ENCODE measurements around the gene NTM.

NTM gene

GRCh38 chr11:131373756-131374155 lies 3.3 kb downstream of the NTM start:
- DNase-seq, result no peak

GRCh38 chr11:131375421-131375820 lies 5.0 kb downstream of the NTM start:
- DNase-seq, result no peak

DNA sequence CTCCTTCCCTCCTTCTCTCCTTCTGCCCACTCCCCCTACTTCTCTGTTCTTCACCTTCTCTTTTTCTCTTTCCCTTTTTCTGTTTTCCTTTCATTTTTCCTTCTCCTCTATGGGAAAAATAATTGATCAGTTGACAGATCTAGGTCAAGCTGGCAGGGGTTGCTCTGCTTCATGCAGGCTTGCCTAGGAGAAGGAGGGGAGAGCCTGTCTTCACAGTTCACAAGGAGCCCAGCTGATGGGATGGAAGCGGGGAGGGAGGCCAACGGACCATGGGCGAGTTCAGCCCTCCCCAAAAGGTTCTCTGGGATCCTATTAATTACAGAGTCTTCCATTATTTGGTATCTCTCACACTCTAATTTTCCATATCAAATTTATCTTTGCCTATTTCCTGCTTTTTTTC lies 5.5 kb downstream of the NTM start:
- DNase-seq, result no peak

DNA sequence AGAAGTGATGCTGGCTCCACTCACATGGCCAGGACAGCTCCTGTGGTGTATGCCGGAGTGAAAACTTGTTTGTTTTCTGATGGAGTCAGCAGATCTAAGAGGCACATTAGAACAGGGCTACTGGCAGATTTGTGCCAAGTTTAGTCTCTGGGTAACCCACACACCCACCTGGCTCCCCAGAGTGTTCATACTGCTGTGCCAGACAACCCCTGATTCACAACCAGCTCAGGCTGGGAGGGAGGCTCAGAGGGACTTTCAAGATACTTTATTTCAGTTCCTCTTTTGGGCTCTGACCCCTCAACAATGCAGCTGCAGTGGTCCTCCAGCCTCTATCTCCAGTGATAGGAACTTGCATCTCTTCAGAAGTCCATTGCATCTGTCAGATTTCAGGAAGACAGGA lies 8.5 kb downstream of the NTM start:
- DNase-seq, result no peak

DNA sequence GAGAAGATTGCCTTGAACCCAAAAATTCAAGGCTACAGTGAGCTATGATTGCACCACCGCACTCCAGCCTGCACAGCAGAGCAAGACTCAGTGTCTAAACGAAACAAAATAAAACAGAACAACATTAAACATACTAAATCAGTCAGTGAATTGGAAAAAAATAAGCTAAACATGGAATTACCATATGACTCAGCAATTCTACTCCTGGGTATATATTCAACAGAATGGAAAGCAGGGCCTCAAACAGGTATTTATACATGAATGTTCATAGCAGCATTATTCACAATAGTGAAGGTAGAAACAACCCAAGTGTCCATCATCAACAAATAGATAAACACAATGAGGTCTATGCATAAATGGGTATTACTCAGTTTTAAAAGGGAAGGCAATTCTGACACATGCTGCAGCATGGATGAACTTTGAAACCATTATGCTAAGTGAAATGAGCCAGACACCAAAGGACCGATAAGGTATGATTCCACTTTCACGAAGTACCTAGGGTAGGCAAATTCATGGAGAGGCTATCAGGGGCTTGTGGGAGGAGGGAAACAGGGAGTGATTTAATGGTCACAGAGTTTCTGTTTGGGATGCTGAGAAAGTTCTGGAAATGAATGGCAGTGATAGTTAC lies 15.5 kb downstream of the NTM start:
- no peak for DNase-seq

DNA sequence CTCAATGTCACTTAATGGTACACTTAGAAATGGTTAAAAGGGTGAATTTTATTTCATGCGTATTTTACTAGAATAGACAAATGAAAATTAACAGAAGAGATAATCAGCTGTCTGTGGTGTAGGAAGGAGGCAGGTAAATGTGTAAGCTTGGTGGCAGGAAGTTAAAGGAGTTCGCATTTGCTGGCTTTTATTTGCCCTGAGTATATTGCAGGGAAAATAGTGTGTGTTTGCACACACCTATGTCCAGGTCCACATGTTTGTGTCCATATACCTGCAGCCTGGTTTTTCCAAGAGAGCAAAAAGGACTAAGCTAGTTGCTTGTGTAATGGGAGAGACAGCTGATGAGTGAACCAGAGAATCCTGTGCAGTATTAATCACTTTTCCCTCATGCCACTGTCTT lies 16.0 kb downstream of the NTM start:
- no peak for DNase-seq

- DNase-seq, result no peak
Measured at GRCh38 chr11:131388030-131388429, 17.6 kb downstream of the NTM start.

DNA sequence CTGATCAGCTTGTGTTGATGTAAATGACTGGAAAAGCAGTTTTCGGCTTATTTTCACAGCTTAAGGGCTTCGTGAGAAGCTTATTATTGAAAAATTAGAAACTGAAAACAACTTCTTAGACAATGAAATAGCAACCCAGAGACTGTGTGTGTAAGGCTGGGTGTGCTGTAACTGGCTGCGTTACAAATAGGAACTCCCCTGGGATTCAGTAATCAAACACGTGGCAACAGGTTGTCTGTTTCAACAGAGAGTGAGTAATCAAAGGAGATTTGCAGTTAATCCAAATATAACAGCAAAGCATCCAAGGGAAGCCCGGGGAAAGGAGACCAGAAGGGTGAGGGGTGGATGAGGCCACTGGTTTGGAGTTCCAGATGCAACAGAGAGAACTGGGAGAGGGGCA lies 19.2 kb downstream of the NTM start:
- DNase-seq, result no peak

GRCh38 chr11:131391176-131391575 lies 20.8 kb downstream of the NTM start:
- DNase-seq, result no peak

- DNase-seq, result no peak
Measured at GRCh38 chr11:131392528-131393255, 22.3 kb downstream of the NTM start.

- no peak for DNase-seq
Measured at GRCh38 chr11:131393691-131394090, 23.3 kb downstream of the NTM start.

DNA sequence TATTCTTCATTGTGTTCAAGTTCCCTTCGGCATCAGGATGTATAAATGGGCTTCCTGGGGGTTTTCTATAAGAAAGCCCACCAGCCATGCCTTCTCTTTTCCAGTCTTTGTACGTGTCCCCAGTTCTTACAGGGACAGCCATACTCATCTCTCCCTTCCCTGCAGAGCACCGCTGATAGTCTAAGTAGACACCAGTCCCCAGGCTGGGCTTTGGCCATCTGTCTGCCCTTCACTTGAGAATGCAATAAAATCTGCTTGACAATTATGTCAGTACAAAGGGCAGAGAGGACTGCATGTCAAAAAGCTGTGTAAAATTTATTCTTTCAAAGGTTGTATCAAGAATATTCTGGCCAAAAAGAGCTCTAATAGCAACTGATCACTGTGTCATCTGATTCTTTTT lies 27.3 kb downstream of the NTM start:
- DNase-seq, result no peak

DNA sequence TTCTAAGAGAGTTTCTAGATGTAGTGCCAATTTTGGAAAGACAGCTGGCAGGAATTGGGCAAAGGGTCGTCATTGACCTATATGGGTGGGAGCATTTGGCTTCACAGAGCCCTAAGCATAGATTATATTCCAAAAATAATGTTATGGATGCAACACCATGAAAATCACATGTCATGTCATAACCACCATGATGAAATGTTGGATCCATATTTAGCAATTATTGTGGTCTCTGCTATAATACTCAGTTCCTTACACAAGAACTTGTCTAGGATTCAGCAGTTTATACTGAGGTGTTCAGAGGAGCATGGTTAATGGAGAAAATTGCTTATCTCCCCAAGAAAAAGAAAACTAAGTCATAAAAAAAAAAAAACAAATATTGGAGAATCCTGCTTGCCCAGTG lies 31.6 kb downstream of the NTM start:
- no peak for DNase-seq

DNA sequence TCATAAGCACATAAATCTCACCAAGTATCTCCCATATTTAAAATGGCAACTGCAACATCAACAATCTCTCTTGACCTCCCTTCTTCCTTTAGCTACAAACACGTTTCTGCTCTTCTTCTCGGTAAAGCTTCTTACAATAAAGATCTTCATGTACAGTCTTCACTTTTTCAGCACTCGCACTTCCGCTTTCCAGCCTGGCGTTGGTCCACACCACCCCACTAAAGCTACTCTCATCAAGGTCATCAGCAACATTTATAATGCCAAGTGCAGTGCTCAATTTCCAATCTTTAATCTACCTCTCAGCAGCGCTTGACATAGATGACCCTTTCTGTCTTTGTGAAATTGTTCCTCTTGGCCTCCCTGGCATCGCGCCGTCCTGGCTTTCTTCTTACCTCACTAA lies 33.6 kb downstream of the NTM start:
- no peak for DNase-seq

DNA sequence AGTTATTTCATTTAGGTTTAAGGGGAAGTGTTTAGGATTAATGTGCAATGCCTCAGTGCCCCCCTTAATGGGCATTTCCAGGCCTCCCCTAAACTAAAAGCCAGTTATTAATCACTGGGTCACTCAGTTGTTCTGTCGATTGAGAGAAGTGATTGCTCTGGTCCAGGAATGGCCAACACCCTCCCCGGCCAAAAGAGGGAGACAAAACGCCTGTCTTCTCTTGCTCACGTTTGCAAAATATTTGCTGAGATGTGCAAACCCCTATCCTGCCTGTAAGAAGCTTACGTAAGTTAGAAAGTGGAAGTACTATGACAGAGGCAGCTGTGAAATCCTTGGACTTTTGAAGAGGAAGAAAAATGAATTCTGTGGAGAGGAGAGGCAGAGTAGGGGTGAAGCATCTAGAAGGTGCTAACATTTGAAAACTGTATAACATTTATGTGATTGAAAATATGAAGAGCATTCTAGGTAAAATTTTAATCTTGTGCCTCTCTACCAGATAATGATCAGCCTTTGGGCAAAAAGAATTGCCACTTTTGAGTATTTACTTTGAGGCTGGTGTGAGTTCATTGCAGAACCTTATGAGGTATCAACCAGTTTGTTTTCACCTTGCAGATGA lies 37.7 kb downstream of the NTM start:
- no peak for DNase-seq

- DNase-seq, result no peak
Measured at GRCh38 chr11:131409345-131409744, 38.9 kb downstream of the NTM start.

DNA sequence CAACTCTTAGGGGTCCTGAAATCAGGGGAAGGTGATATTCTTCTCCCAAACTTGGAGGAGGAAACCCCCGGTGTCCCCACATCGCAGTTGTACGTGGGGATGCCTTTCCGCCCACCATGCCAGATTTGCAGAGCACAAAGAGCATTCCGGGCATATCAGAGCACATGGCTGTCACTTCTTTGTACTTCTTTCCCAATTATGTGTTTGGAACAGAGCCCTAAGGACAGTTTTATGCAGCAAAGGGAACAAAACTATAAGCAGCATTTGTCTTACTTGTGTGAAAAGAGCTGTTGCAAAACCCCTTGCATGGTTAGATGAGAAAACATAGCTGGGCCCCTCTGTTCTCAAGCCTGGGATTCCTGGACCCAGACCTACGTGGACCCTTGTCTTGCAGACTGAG lies 41.2 kb downstream of the NTM start:
- no peak for DNase-seq

DNA sequence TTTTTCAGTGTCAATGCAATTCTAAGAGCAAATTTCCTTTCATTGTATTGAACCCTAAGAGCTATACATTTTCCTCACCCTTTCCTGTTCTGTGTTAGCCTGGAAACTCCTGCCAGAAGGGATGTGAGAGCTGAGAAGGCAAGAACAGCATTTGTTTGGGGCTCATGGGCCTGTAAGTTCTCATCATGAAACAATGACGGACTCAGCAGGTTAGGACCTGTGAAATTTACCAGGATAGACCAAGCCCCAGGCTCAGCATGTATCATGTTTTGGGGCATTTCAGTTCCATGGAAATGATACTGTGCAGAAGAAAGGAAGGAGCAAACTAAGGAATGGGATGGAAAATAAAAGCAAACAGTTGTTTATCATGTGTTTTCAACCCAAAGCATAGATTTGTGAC lies 41.6 kb downstream of the NTM start:
- no peak for DNase-seq

- DNase-seq, result no peak
Measured at GRCh38 chr11:131413217-131413616, 42.8 kb downstream of the NTM start.

DNA sequence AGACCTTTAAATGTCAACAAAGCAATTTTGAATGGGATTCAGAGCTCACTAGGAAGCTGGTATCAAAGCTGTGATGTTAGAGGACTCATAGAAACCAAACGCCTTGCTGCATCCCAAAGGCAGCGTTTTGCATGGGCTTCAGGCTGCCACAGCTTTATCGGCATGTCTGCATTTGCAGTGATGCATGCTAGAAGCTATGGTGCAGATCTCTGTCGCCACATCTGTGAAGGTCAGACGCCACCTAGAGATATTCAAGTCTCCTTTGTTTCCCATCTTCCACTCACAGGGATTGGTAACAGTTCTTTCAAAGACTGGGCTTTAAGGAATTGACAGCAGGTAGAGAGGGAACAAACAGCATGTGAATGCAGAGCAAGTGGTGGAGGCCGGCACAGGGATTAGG lies 47.8 kb downstream of the NTM start:
- no peak for DNase-seq

DNA sequence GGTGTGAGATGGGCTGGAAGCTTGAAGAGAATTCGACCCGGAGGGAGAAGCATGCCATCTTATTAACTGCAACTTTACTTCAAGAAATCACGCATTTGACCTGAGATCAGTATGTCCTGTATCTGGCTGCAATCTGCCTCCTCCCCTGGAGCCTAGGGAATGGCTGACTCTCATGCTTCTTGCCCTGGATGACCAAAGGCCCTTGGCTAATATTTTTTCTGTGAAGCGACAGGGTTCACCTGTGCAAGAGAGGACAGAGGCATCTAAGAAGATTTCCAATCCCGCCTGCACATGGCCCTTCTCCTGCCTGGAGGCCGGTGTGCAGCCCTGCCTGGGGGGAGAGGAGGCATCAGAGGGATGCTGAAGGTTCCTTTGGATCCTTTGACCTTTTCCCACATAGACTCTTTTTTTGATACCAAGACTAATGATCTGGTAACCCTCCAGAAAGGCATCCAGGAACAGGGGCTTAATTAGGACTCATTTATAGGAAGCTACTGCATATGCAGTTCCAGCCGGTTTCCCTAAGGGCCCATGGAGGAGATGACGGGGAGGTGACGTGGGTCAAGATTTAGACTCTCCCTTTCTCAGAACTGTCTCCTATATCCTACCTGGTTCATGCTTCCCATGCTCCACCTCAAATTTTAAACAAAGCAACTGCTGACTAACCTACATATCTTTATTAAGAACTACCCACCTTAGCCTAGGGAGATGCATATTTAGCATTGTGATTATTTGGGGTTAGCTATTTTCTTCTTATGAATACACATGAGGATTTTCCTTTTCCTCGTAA lies 50.8 kb downstream of the NTM start:
- DNase-seq, result no peak

GRCh38 chr11:131422029-131422428 lies 51.6 kb downstream of the NTM start:
- no peak for DNase-seq

DNA sequence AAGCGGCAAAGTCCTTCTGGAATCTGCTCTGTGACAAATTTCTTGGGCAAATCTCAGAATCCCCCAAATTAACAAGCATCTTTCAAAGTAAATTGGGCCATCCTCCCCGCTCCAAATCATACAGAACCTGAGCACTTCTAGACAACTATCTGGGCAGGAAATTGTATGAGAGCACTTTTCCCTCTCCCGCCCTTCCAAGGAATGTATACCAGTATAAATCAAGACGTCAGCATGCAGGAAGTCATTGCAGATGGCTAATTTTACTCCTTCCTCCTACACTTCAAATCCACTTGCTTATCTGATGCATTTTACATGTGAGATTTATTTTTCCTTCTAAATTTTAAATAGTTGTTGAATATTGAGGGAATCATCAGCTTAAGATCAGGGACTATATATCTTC lies 52.1 kb downstream of the NTM start:
- DNase-seq, result no peak

- DNase-seq, result no peak
Measured at GRCh38 chr11:131423688-131424087, 53.3 kb downstream of the NTM start.
